WI38 (cell line): ENCODE data around the gene RAPGEF4.

Source experiments
- H3K4me3 ChIP-seq: 2 replicates; pipeline ENCODE4 v1.5.1; 2011; ENCODE audit warnings: low read depth, mild to moderate bottlenecking, control low read depth, low read length
- TF ChIP-seq, protein P1 (sequence below): IDR thresholded peaks from 2 replicates; pipeline ENCODE4 v1.5.1; 2012; ENCODE audit warnings: low read depth, mild to moderate bottlenecking, control low read depth, low read length

Gene RAPGEF4

DNA sequence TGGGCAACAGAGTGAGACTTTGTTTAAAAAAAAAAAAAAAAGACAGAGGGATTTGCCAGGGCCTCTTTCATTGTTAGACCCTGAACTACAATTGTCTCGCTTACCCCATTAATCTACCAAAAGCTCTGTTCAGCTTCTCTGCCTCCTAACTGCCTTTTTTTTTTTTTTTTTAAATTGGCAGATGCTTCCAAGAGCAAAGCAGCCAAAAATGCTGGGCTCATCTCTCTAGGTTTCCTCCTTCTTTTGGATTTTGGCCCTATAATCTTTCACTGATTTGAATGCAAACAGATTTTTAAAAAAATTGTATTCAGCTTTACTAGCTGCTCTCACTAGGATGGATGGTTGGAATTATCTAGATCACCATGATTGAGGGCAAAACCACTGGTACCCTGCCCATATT is 33.2 kb upstream of the RAPGEF4 start:
- TF ChIP-seq, protein P1, sequence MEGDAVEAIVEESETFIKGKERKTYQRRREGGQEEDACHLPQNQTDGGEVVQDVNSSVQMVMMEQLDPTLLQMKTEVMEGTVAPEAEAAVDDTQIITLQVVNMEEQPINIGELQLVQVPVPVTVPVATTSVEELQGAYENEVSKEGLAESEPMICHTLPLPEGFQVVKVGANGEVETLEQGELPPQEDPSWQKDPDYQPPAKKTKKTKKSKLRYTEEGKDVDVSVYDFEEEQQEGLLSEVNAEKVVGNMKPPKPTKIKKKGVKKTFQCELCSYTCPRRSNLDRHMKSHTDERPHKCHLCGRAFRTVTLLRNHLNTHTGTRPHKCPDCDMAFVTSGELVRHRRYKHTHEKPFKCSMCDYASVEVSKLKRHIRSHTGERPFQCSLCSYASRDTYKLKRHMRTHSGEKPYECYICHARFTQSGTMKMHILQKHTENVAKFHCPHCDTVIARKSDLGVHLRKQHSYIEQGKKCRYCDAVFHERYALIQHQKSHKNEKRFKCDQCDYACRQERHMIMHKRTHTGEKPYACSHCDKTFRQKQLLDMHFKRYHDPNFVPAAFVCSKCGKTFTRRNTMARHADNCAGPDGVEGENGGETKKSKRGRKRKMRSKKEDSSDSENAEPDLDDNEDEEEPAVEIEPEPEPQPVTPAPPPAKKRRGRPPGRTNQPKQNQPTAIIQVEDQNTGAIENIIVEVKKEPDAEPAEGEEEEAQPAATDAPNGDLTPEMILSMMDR, result no peak
- no peak overlapping the region for H3K4me3 ChIP-seq

DNA sequence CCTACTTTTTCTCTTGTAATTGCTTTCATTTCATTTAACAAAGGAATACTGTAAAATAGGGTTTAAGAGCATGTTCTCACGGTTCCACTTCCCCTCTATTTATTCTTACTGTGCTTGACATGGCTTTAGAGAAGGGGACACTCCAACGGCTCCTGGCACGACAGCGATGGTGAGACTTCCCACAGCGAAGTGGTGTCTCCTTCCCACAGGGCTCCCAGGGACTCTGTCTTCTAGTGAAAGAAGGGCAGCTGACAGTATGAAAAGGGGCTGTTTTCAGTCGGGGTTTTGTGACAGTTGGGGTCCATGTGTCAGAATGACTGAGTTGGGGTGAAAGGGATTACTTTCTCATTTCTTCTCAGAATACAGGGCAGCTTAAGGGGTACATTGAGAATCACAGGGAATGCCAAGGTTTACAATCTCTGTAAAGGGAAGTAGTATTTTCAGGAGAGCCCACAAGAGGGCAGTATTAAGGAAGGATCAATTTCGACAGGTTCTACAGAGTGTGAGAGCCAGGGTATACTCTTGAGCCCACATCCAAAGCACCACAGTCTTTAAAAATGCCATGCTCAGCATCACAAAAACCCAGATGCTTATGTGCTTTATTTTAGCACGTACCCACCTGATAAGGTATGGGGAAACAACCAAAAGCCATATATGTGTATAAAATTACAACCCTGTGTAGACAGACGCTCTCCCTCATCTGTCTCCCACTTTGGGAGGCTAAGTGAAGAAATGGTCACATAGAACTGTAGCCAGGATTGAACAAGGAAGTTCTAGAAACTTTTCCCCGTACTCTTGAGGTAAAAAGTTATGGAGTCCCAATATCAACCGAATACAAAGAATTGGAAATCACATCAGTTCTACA is 31.3 kb upstream of the RAPGEF4 start:
- TF ChIP-seq, protein P1, result 0 out of 2 replicates have a peak, but pooled peaks have one; percentile 15
- no peak overlapping the region for H3K4me3 ChIP-seq

DNA sequence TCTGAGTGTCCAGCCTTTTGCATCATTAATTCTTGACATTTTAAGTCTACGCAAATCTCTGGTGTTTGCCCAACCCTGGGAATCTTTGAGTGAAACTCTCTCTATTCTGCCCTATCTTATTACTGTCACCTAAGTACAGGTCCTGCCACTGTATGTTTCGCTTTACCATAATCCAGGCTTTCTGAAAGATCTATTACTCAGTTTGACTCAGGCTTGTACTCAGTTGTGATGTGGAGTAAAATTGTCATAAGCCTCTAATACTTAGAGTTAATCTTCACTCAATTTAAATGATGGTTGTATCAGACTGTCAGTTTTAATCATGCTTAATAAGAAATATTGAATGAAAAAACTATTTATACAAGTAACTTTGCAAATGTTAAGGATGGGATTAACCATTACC is 30.3 kb upstream of the RAPGEF4 start:
- TF ChIP-seq, protein P1, result no peak
- no peak overlapping the region for H3K4me3 ChIP-seq

GRCh38 chr2:172708247-172708646 is 27.4 kb upstream of the RAPGEF4 start:
- TF ChIP-seq, protein P1, result no peak

GRCh38 chr2:172709566-172710291 is 25.9 kb upstream of the RAPGEF4 start:
- H3K4me3 ChIP-seq, result no peak overlapping the region
- TF ChIP-seq, protein P1, result no peak

More at GRCh38 chr2:172708247-172708646, 27.4 kb upstream of the RAPGEF4 start:
- no peak overlapping the region for H3K4me3 ChIP-seq

DNA sequence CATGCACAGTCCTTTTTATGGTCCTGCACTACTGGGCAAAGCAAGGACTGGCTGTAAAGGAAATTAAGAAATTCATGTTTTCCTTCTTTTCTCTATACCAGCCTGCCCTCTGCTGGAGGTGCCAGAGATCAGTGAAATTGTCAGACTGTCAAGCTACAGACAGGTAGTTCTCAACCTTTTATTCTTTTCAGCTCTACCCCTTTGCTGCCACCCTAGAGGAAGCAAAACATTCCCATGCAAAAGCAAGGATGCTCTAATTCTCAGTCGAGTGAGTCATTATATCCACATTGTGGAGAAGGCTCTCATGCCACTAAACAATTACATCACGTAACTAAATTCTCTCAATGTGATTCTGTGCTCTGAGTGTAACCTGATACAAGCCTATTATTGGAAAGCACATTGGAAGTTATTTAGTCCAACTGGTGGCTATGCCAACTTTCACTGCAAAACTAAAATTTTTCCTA is 25.0 kb upstream of the RAPGEF4 start:
- H3K4me3 ChIP-seq, result no peak overlapping the region
- TF ChIP-seq, protein P1, result no peak

DNA sequence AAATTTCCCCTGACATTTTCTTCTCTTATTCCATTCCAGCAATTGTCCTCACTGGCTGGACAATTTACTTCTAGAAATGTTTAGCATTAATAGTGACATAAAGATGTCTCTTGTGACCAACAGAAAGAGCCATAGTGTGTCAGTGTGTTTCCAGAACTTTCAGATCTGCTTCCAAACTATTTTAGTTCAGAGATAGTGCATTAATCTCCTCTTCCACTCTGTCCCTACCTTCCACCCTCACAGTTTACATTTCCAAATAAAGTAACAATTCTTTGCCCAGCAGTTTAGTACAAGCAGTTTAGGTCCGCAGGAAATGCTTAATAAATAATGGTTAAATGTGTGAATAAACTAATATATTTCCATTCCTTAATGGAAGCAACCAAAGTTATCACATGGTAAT is 24.5 kb upstream of the RAPGEF4 start:
- no peak overlapping the region for H3K4me3 ChIP-seq
- TF ChIP-seq, protein P1, result no peak
